Glutamatergic neuron (in vitro differentiated cells): ENCODE results near the gene CFAP97D2. TPM values are rescaled to one million over a fixed set of nuclear protein-coding genes. Genes with fewer than 3 reads are reported as not detected.

ENCODE experiments used
- DNase-seq: peaks from one replicate; pipeline ENCODE4 v3.0.0; 2022
- H3K27ac Mint-ChIP-seq: one replicate; pipeline ENCODE4 v1.8.0; 2020; ENCODE audit warnings: mild to moderate bottlenecking, mixed read lengths, inconsistent platforms; ENCODE audit not compliant: unreplicated experiment
- H3K27me3 Mint-ChIP-seq: one replicate; pipeline ENCODE4 v1.8.0; 2020; ENCODE audit warnings: mild to moderate bottlenecking, moderate library complexity, mixed read lengths, inconsistent platforms; ENCODE audit not compliant: unreplicated experiment
- H3K36me3 Mint-ChIP-seq: one replicate; pipeline ENCODE4 v1.8.0; 2020; ENCODE audit warnings: mild to moderate bottlenecking, mixed read lengths, inconsistent platforms; ENCODE audit not compliant: unreplicated experiment
- H3K4me1 Mint-ChIP-seq: one replicate; pipeline ENCODE4 v1.8.0; 2020; ENCODE audit warnings: mild to moderate bottlenecking, low read depth, mixed read lengths, inconsistent platforms; ENCODE audit not compliant: unreplicated experiment
- H3K4me3 Mint-ChIP-seq: one replicate; pipeline ENCODE4 v1.8.0; 2020; ENCODE audit warnings: mild to moderate bottlenecking, mixed read lengths, inconsistent platforms; ENCODE audit not compliant: unreplicated experiment
- H3K9me3 Mint-ChIP-seq: one replicate; pipeline ENCODE4 v1.8.0; 2020; ENCODE audit warnings: mild to moderate bottlenecking, moderate library complexity, mixed read lengths, inconsistent platforms; ENCODE audit not compliant: unreplicated experiment
- CTCF ChIP-seq: fragments of 200-600 bp; sonication (generic); IDR thresholded peaks from one replicate; pipeline ENCODE4 v1.5.0; 2021; ENCODE audit not compliant: partially characterized antibody, unreplicated experiment
- total RNA-seq: library from RNA; stranded (reverse); fragmentation: NEBNext Ultra II Directional; extraction: Animal tissue kit (Norgen Biotek cat#: 25700); gene quantifications from one replicate; pipeline ENCODE4 v1.2.1, GENCODE V29; 2021; ENCODE audit not compliant: unreplicated experiment

The CFAP97D2 gene
- total RNA-seq, 1 donor from 2014 or later, result not detected

GRCh38 chr13:114151565-114152284 lies 27.3 kb upstream of the CFAP97D2 start:
- DNase-seq, result no peak
- no peak for TF ChIP-seq CTCF

DNA sequence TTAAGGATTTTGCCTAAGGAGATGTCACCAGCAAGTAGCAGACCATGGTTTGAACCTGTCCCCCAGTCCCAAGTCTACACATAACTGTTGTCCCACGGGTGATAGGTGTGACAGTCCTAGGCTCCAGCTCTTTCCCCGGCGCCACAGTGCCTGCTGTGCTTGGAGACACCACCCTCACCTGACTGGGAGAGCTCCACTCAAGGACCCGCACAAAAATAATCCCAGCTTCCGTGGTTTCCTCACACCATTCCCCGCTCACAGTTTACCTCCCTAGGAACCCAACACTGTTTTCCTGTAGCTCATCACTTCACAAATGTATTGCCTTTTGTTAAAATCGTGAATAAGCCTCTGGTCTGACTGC lies 26.8 kb upstream of the CFAP97D2 start:
- Mint-ChIP-seq H3K36me3 (peaks cover 6% of the 10 kb centered on the region), H3K4me3 (no peak overlapping the region), H3K9me3 (peaks cover 6% of the 10 kb centered on the region), H3K4me1 (no peaks in the 10 kb centered on the region), H3K27me3 (peaks cover 3% of the 10 kb centered on the region), H3K27ac (no peak overlapping the region)
- TF ChIP-seq CTCF, result no peak
- no peak for DNase-seq

More at GRCh38 chr13:114151565-114152284, 27.3 kb upstream of the CFAP97D2 start:
- H3K9me3 Mint-ChIP-seq, result peaks cover 5% of the 10 kb centered on the region
- peaks cover 6% of the 10 kb centered on the region for H3K36me3 Mint-ChIP-seq
- H3K4me1 Mint-ChIP-seq, result peaks cover 3% of the 10 kb centered on the region
- H3K27me3 Mint-ChIP-seq, result peaks cover 3% of the 10 kb centered on the region
- no peak overlapping the region for H3K27ac Mint-ChIP-seq
- no peak overlapping the region for H3K4me3 Mint-ChIP-seq

GRCh38 chr13:114152831-114153371 lies 26.2 kb upstream of the CFAP97D2 start:
- no peak for DNase-seq
- H3K27ac Mint-ChIP-seq, result no peak overlapping the region
- no peak for TF ChIP-seq CTCF
- H3K27me3 Mint-ChIP-seq, result peaks cover 3% of the 10 kb centered on the region
- H3K9me3 Mint-ChIP-seq, result peaks cover 6% of the 10 kb centered on the region
- H3K36me3 Mint-ChIP-seq, result peaks cover 6% of the 10 kb centered on the region
- H3K4me3 Mint-ChIP-seq, result no peak overlapping the region
- H3K4me1 Mint-ChIP-seq, result no peaks in the 10 kb centered on the region

GRCh38 chr13:114153485-114154080 lies 25.5 kb upstream of the CFAP97D2 start:
- Mint-ChIP-seq H3K4me1 (no peaks in the 10 kb centered on the region), H3K27ac (no peak overlapping the region), H3K36me3 (peaks cover 6% of the 10 kb centered on the region), H3K27me3 (peaks cover 3% of the 10 kb centered on the region), H3K9me3 (peaks cover 6% of the 10 kb centered on the region), H3K4me3 (peak overlapping the region; percentile 2)
- no peak for DNase-seq
- no peak for TF ChIP-seq CTCF

- H3K36me3 Mint-ChIP-seq, result peaks cover 6% of the 10 kb centered on the region
- H3K4me3 Mint-ChIP-seq, result no peak overlapping the region
- TF ChIP-seq CTCF, result no peak
- H3K27ac Mint-ChIP-seq, result no peak overlapping the region
- peaks cover 6% of the 10 kb centered on the region for H3K9me3 Mint-ChIP-seq
- H3K4me1 Mint-ChIP-seq, result no peaks in the 10 kb centered on the region
- DNase-seq, result no peak
- H3K27me3 Mint-ChIP-seq, result peaks cover 6% of the 10 kb centered on the region
Measured at GRCh38 chr13:114154476-114154875, 24.6 kb upstream of the CFAP97D2 start.
